IPS-18a (cell line): Measurements from ENCODE around the gene UFD1.

Source experiments
- H3K27ac ChIP-seq: one replicate; pipeline ENCODE4 v1.5.1; 2013; ENCODE audit warnings: low read length
- H3K27me3 ChIP-seq: one replicate; pipeline ENCODE4 v1.6.1; 2013; ENCODE audit warnings: mild to moderate bottlenecking, low read length; ENCODE audit not compliant: control insufficient read depth, insufficient read depth
- H3K36me3 ChIP-seq: one replicate; pipeline ENCODE4 v1.6.1; 2013; ENCODE audit warnings: low read depth, low read length; ENCODE audit not compliant: control insufficient read depth
- H3K4me1 ChIP-seq: one replicate; pipeline ENCODE4 v1.6.1; 2013; ENCODE audit warnings: low read depth, low read length; ENCODE audit not compliant: control insufficient read depth
- H3K4me3 ChIP-seq: one replicate; pipeline ENCODE4 v1.5.1; 2013; ENCODE audit warnings: low read length
- H3K9ac ChIP-seq: one replicate; pipeline ENCODE4 v1.6.1; 2013; ENCODE audit warnings: mild to moderate bottlenecking, low read length, moderate library complexity
- H3K9me3 ChIP-seq: one replicate; pipeline ENCODE4 v1.6.1; 2013; ENCODE audit warnings: low read depth, low read length; ENCODE audit not compliant: control insufficient read depth

UFD1 gene

GRCh38 chr22:19501897-19502447 lies 23.0 kb upstream of the UFD1 start:
- Histone ChIP-seq H3K9ac (no peak overlapping the region), H3K4me3 (no peak overlapping the region), H3K27me3 (no peaks in the 10 kb centered on the region), H3K9me3 (no peaks in the 10 kb centered on the region), H3K27ac (no peak overlapping the region), H3K4me1 (no peaks in the 10 kb centered on the region), H3K36me3 (peaks cover 26% of the 10 kb centered on the region)

DNA sequence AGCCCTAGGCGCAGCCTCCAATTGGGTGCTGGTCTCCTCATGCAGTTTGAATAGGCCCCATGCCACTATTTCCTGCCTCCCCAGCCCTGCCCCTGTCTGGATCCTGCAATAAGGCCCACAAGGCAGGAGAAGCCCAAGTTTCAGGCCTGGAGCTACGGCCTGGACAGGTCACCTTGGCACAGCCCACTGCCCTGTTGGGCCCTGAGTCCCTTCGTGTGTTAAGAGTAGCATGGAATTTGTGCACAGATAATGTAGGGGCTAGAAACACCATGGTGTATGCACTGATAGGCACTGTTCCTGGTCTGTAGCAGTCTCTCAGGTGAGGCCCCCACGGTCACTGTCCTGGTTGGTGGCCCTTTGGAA lies 20.9 kb upstream of the UFD1 start:
- Histone ChIP-seq H3K4me3 (no peak overlapping the region), H3K36me3 (peaks cover 39% of the 10 kb centered on the region)

DNA sequence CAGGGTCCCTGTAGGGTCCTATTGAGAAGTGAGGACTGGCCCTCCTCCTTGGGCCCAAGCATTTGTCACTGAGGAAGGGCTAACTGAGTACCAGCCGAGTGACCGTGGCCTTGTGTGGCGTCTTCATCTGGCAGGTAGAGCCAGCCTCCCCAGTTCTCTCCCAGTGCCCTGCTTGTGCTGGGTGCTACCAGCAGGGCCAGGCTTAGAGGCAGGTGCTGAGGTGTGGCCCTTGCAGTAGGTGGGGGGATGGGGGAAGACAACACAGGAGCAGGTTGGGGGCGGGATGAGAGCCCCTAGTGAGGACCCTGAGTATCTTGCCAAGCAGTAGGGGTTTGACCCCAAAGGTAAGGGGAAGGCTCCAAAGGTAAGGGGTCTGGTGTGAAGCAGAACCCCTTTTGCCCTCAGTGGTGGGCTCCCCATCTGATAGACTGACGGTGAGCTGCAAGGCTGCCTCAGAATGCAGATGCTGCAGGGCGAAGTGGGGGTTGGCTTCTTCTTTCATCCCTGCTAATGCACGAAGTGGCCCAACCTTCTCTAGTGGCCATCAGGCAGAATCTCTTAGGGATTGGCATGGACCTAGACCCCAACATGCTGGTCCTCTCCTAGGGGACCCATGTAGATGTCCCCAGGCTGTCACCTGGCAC lies 20.4 kb upstream of the UFD1 start:
- no peak overlapping the region for H3K9ac ChIP-seq
- H3K9me3 ChIP-seq = no peaks in the 10 kb centered on the region
- H3K4me1 ChIP-seq = no peaks in the 10 kb centered on the region
- H3K27me3 ChIP-seq = no peaks in the 10 kb centered on the region
- H3K36me3 ChIP-seq = peaks cover 44% of the 10 kb centered on the region
- no peak overlapping the region for H3K4me3 ChIP-seq
- no peak overlapping the region for H3K27ac ChIP-seq

More for the DNA sequence above, 20.9 kb upstream of the UFD1 start:
- Histone ChIP-seq H3K9me3 (no peaks in the 10 kb centered on the region), H3K27me3 (no peaks in the 10 kb centered on the region), H3K9ac (no peak overlapping the region), H3K27ac (no peak overlapping the region), H3K4me1 (no peaks in the 10 kb centered on the region)

GRCh38 chr22:19498866-19499190 lies 19.8 kb upstream of the UFD1 start:
- H3K9ac ChIP-seq = no peak overlapping the region
- H3K9me3 ChIP-seq = no peaks in the 10 kb centered on the region
- H3K36me3 ChIP-seq = peaks cover 47% of the 10 kb centered on the region
- no peak overlapping the region for H3K27ac ChIP-seq
- H3K27me3 ChIP-seq = no peaks in the 10 kb centered on the region
- no peaks in the 10 kb centered on the region for H3K4me1 ChIP-seq
- no peak overlapping the region for H3K4me3 ChIP-seq

- no peaks in the 10 kb centered on the region for H3K4me1 ChIP-seq
- H3K9me3 ChIP-seq = no peaks in the 10 kb centered on the region
- no peaks in the 10 kb centered on the region for H3K27me3 ChIP-seq
- H3K27ac ChIP-seq = no peak overlapping the region
- peaks cover 49% of the 10 kb centered on the region for H3K36me3 ChIP-seq
- no peak overlapping the region for H3K4me3 ChIP-seq
- H3K9ac ChIP-seq = no peak overlapping the region
Measured at GRCh38 chr22:19498154-19498865, 19.3 kb upstream of the UFD1 start.

- Histone ChIP-seq H3K36me3 (peaks cover 55% of the 10 kb centered on the region), H3K4me3 (no peak overlapping the region), H3K9me3 (no peaks in the 10 kb centered on the region), H3K27me3 (no peaks in the 10 kb centered on the region), H3K27ac (no peak overlapping the region), H3K4me1 (no peaks in the 10 kb centered on the region), H3K9ac (no peak overlapping the region)
Measured at GRCh38 chr22:19497245-19497644, 18.3 kb upstream of the UFD1 start.

GRCh38 chr22:19496324-19496630 lies 17.3 kb upstream of the UFD1 start:
- no peaks in the 10 kb centered on the region for H3K4me1 ChIP-seq
- no peak overlapping the region for H3K4me3 ChIP-seq
- no peaks in the 10 kb centered on the region for H3K27me3 ChIP-seq
- no peak overlapping the region for H3K27ac ChIP-seq
- peaks cover 55% of the 10 kb centered on the region for H3K36me3 ChIP-seq
- H3K9ac ChIP-seq = no peak overlapping the region
- H3K9me3 ChIP-seq = no peaks in the 10 kb centered on the region

GRCh38 chr22:19495562-19496323 lies 16.8 kb upstream of the UFD1 start:
- H3K4me3 ChIP-seq = no peak overlapping the region
- no peak overlapping the region for H3K9ac ChIP-seq
- no peaks in the 10 kb centered on the region for H3K9me3 ChIP-seq
- no peak overlapping the region for H3K27ac ChIP-seq
- H3K36me3 ChIP-seq = peaks cover 55% of the 10 kb centered on the region
- H3K4me1 ChIP-seq = no peaks in the 10 kb centered on the region
- H3K27me3 ChIP-seq = no peaks in the 10 kb centered on the region

GRCh38 chr22:19494676-19495173 lies 15.7 kb upstream of the UFD1 start:
- no peak overlapping the region for H3K4me3 ChIP-seq
- H3K36me3 ChIP-seq = peaks cover 56% of the 10 kb centered on the region
- H3K9me3 ChIP-seq = no peaks in the 10 kb centered on the region
- no peak overlapping the region for H3K27ac ChIP-seq
- no peaks in the 10 kb centered on the region for H3K4me1 ChIP-seq
- no peak overlapping the region for H3K9ac ChIP-seq
- no peaks in the 10 kb centered on the region for H3K27me3 ChIP-seq

- Histone ChIP-seq H3K36me3 (peaks cover 62% of the 10 kb centered on the region), H3K9ac (no peak overlapping the region)
Measured at GRCh38 chr22:19494001-19494560, 15.1 kb upstream of the UFD1 start.

GRCh38 chr22:19492504-19493174 lies 13.6 kb upstream of the UFD1 start:
- no peaks in the 10 kb centered on the region for H3K4me1 ChIP-seq
- no peak overlapping the region for H3K27ac ChIP-seq
- no peak overlapping the region for H3K4me3 ChIP-seq
- no peak overlapping the region for H3K9ac ChIP-seq
- H3K27me3 ChIP-seq = no peaks in the 10 kb centered on the region
- no peaks in the 10 kb centered on the region for H3K9me3 ChIP-seq
- H3K36me3 ChIP-seq = peaks cover 64% of the 10 kb centered on the region

More at GRCh38 chr22:19494001-19494560, 15.1 kb upstream of the UFD1 start:
- Histone ChIP-seq H3K4me3 (no peak overlapping the region), H3K9me3 (no peaks in the 10 kb centered on the region), H3K27ac (no peak overlapping the region), H3K27me3 (no peaks in the 10 kb centered on the region), H3K4me1 (no peaks in the 10 kb centered on the region)
